A549 (cell line): ENCODE results near the gene BLACAT1. TPM values are rescaled to one million over a fixed set of nuclear protein-coding genes. Genes with fewer than 3 reads are reported as not detected.

Source experiments
- ATAC-seq, 2 experiments: fragments of 200-7000 bp in 1 of 2; fragments of >200 bp in 1 of 2; cut with Nextera tagmentation in 1 of 2; cut with Tn5 transposase in 1 of 2; 3 replicates each; pipeline versions ENCODE4 v1.8.0 to v1.9.1; 2018 to 2020; ENCODE audit warnings: mild to moderate bottlenecking in 1 of 2, moderate library complexity in 1 of 2
- CTCF ChIA-PET: fragments of 300-600 bp; sonication (Branson Sonifier 250); formaldehyde crosslinking; extraction: SDS; loops from one replicate; lab custom pipeline; 2021; ENCODE audit warnings: antibody characterized with exemption, inconsistent platforms; lab: Yijun Ruan, JAX
- POLR2A ChIA-PET: fragments of 350-600 bp; formaldehyde crosslinking; extraction: SDS; loops from one replicate; lab custom pipeline; 2021; ENCODE audit warnings: antibody characterized with exemption, inconsistent platforms; lab: Yijun Ruan, JAX
- DNase-seq, 2 experiments: peaks; one replicate each; pipeline versions ENCODE4 v3.0.0 to v3.0.0-alpha.2; 2011 to 2016; ENCODE audit warnings: low read depth in 1 of 2, low spot score in 1 of 2
- FAIRE-seq: peaks from 2 replicates; lab custom pipeline; 2011; peaks lifted over from hg19 to GRCh38; lab: Jason Lieb, UNC
- H3K27ac ChIP-seq, 2 experiments: fragments of >200 bp; sonication (Bioruptor Twin); formaldehyde crosslinking; 3 replicates each; pipeline ENCODE4 v1.5.1; 2016 to 2017
- H3K4me1 ChIP-seq: fragments of >200 bp; sonication (Bioruptor Twin); formaldehyde crosslinking; 3 replicates; pipeline ENCODE4 v1.6.1; 2016
- H3K4me2 ChIP-seq: fragments of >200 bp; sonication (Bioruptor Twin); formaldehyde crosslinking; 3 replicates; pipeline ENCODE4 v1.6.1; 2016
- H3K4me3 ChIP-seq: fragments of >200 bp; sonication (Bioruptor Twin); formaldehyde crosslinking; 3 replicates; pipeline ENCODE4 v1.5.1; 2016
- H3K9me3 ChIP-seq: fragments of >200 bp; sonication (Bioruptor Twin); formaldehyde crosslinking; 3 replicates; pipeline ENCODE4 v1.6.1; 2016
- ATOH8 ChIP-seq: fragments of 250-450 bp; sonication (Bioruptor Pico); IDR thresholded peaks from 2 replicates; pipeline ENCODE4 v1.5.0; 2020; ENCODE audit warnings: low read depth, mild to moderate bottlenecking, moderate library complexity
- BHLHE40 ChIP-seq: IDR thresholded peaks from 2 replicates; pipeline ENCODE4 v1.6.1; 2012; ENCODE audit warnings: low read depth, low read length, inconsistent platforms
- CEBPB ChIP-seq, 2 experiments: fragments of >200 bp in 1 of 2; sonication (Bioruptor Twin) in 1 of 2; formaldehyde crosslinking in 1 of 2; IDR thresholded peaks; 2 replicates each; pipeline ENCODE4 v1.6.1; 2012 to 2016
- CHD4 ChIP-seq: fragments of 200-600 bp; sonication (generic); IDR thresholded peaks from 2 replicates; pipeline ENCODE4 v1.6.1; 2016; ENCODE audit warnings: antibody characterized with exemption, mild to moderate bottlenecking, borderline replicate concordance
- EHF ChIP-seq: fragments of 250-450 bp; sonication (Bioruptor Pico); IDR thresholded peaks from 2 replicates; pipeline ENCODE4 v1.5.0; 2020; ENCODE audit warnings: mild to moderate bottlenecking
- HDAC2 ChIP-seq: fragments of 200-600 bp; sonication (generic); IDR thresholded peaks from 2 replicates; pipeline ENCODE4 v1.6.1; 2016
- HES2 ChIP-seq: fragments of >200 bp; sonication (Bioruptor Twin); formaldehyde crosslinking; IDR thresholded peaks from 2 replicates; pipeline ENCODE4 v1.6.1; 2016
- HEYL ChIP-seq: fragments of 250-450 bp; sonication (Bioruptor Pico); IDR thresholded peaks from 2 replicates; pipeline ENCODE4 v1.8.0; 2021; ENCODE audit warnings: mild to moderate bottlenecking, moderate library complexity
- HOXA7 ChIP-seq: fragments of 250-450 bp; sonication (Bioruptor Pico); IDR thresholded peaks from 2 replicates; pipeline ENCODE4 v1.5.0; 2020; ENCODE audit warnings: mild to moderate bottlenecking, moderate library complexity
- JUN ChIP-seq, 2 experiments: fragments of >200 bp; sonication (Bioruptor Twin); formaldehyde crosslinking; IDR thresholded peaks; 2 replicates in 1 of 2; 3 replicates in 1 of 2; pipeline ENCODE4 v1.6.1; 2016 to 2017
- KDM1A ChIP-seq: fragments of 200-600 bp; sonication (generic); IDR thresholded peaks from 2 replicates; pipeline ENCODE4 v1.6.1; 2016; ENCODE audit warnings: low read depth, mild to moderate bottlenecking
- KDM5A ChIP-seq: fragments of 200-600 bp; sonication (generic); IDR thresholded peaks from 2 replicates; pipeline ENCODE4 v1.6.1; 2016; ENCODE audit warnings: antibody characterized with exemption, mild to moderate bottlenecking
- MAX ChIP-seq: IDR thresholded peaks from 2 replicates; pipeline ENCODE4 v1.6.1; 2012
- NFE2L2 ChIP-seq: fragments of 150-350 bp; conservative IDR thresholded peaks from 2 replicates; pipeline ENCODE4 v1.6.1; 2014; ENCODE audit warnings: low read length
- NPAS2 ChIP-seq: fragments of 250-450 bp; sonication (Bioruptor Pico); IDR thresholded peaks from 2 replicates; pipeline ENCODE4 v1.8.0; 2022; ENCODE audit warnings: mild to moderate bottlenecking, moderate library complexity, borderline replicate concordance
- NR3C1 ChIP-seq: fragments of >200 bp; sonication (Bioruptor Twin); formaldehyde crosslinking; IDR thresholded peaks from 3 replicates; pipeline ENCODE4 v1.6.1; 2017
- PBX3 ChIP-seq: IDR thresholded peaks from 2 replicates; pipeline ENCODE4 v1.6.1; 2012
- RFX5 ChIP-seq: fragments of 450-650 bp; IDR thresholded peaks from 2 replicates; pipeline ENCODE4 v1.7.1; 2014; ENCODE audit warnings: antibody characterized with exemption, mild to moderate bottlenecking, moderate library complexity
- TFCP2L1 ChIP-seq: fragments of 250-450 bp; sonication (Bioruptor Pico); IDR thresholded peaks from 2 replicates; pipeline ENCODE4 v1.5.0; 2021; ENCODE audit warnings: mild to moderate bottlenecking
- TP53 ChIP-seq: fragments of 250-450 bp; sonication (Bioruptor Pico); IDR thresholded peaks from 2 replicates; pipeline ENCODE4 v1.5.0; 2021; ENCODE audit warnings: mild to moderate bottlenecking, moderate library complexity
- USF2 ChIP-seq: fragments of 450-650 bp; IDR thresholded peaks from 2 replicates; pipeline ENCODE4 v1.6.1; 2014; ENCODE audit warnings: antibody characterized with exemption
- ZSCAN20 ChIP-seq: fragments of 250-450 bp; sonication (Bioruptor Pico); IDR thresholded peaks from 2 replicates; pipeline ENCODE4 v1.8.0; 2022; ENCODE audit warnings: mild to moderate bottlenecking, moderate library complexity
- WGBS: methylation state at CpG from one replicate; pipeline ENCODE4 v1.1.6; 2017; ENCODE audit errors: missing lambda C conversion rate; 5-methylcytosine and 5-hydroxymethylcytosine counted together
- polyA plus RNA-seq, 4 experiments: library from polyadenylated mRNA; depleted of rRNA in 3 of 4; stranded (reverse); fragments of >200 nt; fragmentation: RNase III in 1 of 4; extraction: RNeasy Plus Mini Kit Qiagen cat#74134 plus additional on column Dnase treatment in 1 of 4; gene quantifications; 2 replicates in 3 of 4; 3 replicates in 1 of 4; pipeline ENCODE4 v1.2.3, GENCODE V29; 2011 to 2017

BLACAT1 gene
- polyA plus RNA-seq, 2 of the 4 experiments (the other 2 are of a cell fraction): 0.09 TPM; not detected in 1

GRCh38 chr1:205454903-205455335 is 926 bp downstream of the BLACAT1 start:
- ATAC-seq (no peak; a peak in 2 of 6 replicates), DNase-seq (no peak), FAIRE-seq (no peak)
- 26% methylated on average over 6 of the region's 6 CpGs for WGBS
- Histone ChIP-seq H3K9me3 (no peaks in the 10 kb centered on the region), H3K4me1 (peaks cover 21% of the 10 kb centered on the region), H3K4me3 (no peak overlapping the region), H3K4me2 (no peak overlapping the region), H3K27ac (no peak overlapping the region)
- CTCF ChIA-PET: interaction anchor here (0.8 to 4.3 kb wide), 14 partner anchors 14 to 648 kb away, joined by 3 to 22 read pairs (median 4); no protein-coding TSS in a partner anchor
- TF ChIP-seq EHF (CRISPR knock-in tag) (no peak), ZSCAN20 (CRISPR knock-in tag) (no peak), RFX5 (no peak), HDAC2 (no peak), MAX (no peak), HES2 (no peak), USF2 (no peak), CHD4 (no peak), JUN (IDR thresholded peaks at IDR 0.05) (no peak), ATOH8 (CRISPR knock-in tag) (no peak), PBX3 (no peak), TFCP2L1 (CRISPR knock-in tag) (no peak), CEBPB (IDR thresholded peaks at IDR 0.05) (no peak)
- POLR2A ChIA-PET: no interaction called here

GRCh38 chr1:205453466-205453865 is 2.4 kb downstream of the BLACAT1 start:
- Histone ChIP-seq H3K4me2 (no peak overlapping the region), H3K9me3 (no peaks in the 10 kb centered on the region), H3K4me1 (peaks cover 27% of the 10 kb centered on the region), H3K27ac (no peak overlapping the region), H3K4me3 (no peak overlapping the region)
- no peak for TF ChIP-seq RFX5
- TF ChIP-seq ZSCAN20 (CRISPR knock-in tag): no peak
- TF ChIP-seq HDAC2: no peak
- TF ChIP-seq TP53 (CRISPR knock-in tag): no peak
- TF ChIP-seq HEYL (CRISPR knock-in tag): no peak
- TF ChIP-seq KDM1A: no peak
- TF ChIP-seq NR3C1: no peak
- TF ChIP-seq HOXA7 (CRISPR knock-in tag): no peak
- TF ChIP-seq USF2: no peak
- no peak for TF ChIP-seq NFE2L2
- no peak for TF ChIP-seq NPAS2
- TF ChIP-seq JUN (IDR thresholded peaks at IDR 0.05): no peak
- no peak for TF ChIP-seq CEBPB (IDR thresholded peaks at IDR 0.05)
- no peak for TF ChIP-seq KDM5A
- no peak for TF ChIP-seq HES2
- no peak for TF ChIP-seq BHLHE40
- WGBS: 14% methylated on average over 3 of the region's 3 CpGs
- ChIA-PET CTCF (interaction anchor here (0.6 to 3.5 kb wide), 9 partner anchors 15 to 1888 kb away, joined by 3 to 14 read pairs (median 3); no protein-coding TSS in a partner anchor), POLR2A (no interaction called here)
- DNase-seq (no peak), FAIRE-seq (no peak), ATAC-seq (no peak)
